Stimulated activated CD4-positive, alpha-beta T cell treated with anti-CD3 and anti-CD28 coated beads, Interleukin-15, amount 100 ng/mL, for 1 hour (primary cell): Measurements from ENCODE around the gene CAPNS2.

Experiments
- DNase-seq, 2 donors: peaks; one replicate each; pipeline ENCODE4 v3.0.0-alpha.2; 2020; ENCODE audit warnings: low read depth in 1 of 2, low spot score in 1 of 2

The CAPNS2 gene

DNA sequence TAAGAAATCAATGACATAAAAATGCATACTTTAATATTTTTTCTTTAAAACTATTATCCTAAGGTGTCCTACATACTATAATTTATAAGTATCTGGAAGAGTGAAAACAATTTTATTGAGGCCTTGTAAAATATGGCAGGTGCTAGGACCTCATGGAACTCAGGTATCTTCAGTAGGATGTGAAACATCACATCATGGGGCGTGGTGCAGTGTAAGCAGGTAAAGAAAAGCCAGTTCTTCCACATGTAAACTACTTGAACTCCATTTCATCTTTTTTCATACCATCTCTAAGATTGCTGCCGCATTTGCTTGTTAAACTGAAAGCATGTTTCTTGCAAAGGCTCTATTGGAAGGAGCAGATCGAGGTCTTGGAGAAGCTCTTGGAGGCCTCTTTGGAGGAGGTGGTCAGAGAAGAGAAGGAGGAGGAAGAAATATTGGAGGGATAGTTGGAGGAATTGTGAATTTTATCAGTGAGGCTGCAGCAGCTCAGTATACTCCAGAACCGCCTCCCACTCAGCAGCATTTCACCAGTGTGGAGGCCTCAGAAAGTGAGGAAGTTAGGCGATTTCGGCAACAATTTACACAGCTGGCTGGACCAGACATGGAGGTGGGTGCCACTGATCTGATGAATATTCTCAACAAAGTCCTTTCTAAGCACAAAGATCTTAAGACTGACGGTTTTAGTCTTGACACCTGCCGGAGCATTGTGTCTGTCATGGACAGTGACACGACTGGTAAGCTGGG, at the start of gene CAPNS2:
TSS of gene CAPNS2 (plus strand) at position 253 of the 744 bp plus-strand sequence. CDS start at position 326, 73 bp downstream.
- no peak for DNase-seq

DNA sequence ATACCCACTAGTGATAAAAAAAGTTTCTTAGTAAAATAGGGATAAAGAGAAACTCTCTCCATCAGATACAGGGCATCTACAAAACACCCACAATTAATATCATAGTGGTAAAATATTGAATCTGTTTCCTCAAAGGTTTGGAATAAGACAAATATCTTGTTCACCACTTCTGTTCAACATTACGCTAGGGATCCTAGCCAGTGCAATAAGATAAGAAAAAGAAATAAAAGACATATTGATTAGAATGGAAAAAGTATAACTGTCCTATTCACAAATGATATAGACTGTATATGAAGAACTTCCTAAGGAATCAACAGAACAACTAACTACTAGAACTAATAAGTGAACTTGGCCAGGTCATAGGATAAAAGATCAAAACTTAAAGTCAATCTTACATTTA, 44.7 kb upstream of the CAPNS2 start:
- no peak for DNase-seq

DNA sequence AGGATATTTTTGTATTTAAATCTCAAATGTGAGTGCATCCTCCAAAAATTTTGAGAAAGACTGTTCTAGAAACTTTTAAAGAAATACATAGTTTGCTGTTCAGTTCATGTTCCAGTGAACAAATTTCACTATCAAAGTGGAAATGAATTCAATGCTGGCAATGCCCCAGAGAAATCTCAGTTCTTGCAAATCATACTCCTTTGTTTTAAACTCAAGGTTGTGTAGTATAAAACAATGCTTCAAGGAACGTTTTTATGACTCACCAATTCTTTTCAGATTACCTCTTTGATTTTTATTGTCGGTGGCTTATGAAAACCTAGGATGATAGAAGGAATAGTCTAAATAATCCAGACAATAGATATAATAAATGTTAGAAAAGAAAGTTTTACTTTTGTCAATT, 40.0 kb upstream of the CAPNS2 start:
- DNase-seq: no peak

DNA sequence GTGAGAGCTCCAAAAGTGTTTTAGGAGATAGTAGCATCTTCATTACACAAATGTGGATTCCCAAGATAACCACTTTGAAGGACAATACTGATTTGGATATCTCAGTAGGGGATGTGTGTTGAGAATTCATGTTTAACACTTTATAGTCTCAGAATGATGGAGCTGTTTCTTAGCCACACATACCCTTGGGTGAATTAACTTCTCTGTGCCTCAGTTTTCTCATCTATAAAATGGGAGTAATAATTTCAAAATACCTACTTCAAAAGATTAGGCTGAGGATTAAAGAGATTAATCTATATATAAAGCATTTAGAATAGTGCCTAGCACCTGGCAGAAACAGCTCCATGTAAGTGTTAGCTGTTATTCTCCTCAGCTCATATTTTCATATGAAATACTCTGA, 38.6 kb upstream of the CAPNS2 start:
- no peak for DNase-seq

DNA sequence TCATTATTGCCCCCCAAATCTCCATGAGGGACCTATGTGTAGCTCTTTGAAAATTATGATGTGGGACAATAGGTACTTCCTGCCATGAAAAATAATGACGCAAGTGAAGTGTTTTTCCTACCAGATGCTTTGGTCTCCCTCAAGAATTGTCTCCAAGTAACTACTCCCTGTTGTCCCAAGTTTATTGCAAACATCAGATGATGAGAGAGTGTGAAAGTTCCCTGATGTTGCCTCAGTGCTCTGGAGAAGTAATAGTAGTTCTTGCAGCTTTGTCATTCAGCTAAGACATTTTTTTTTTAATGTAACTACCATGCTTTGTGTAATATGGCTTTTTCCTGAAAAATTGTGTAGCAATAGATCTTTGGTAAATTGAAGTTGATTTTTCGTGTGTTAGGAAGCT, 37.5 kb upstream of the CAPNS2 start:
- no peak for DNase-seq

DNA sequence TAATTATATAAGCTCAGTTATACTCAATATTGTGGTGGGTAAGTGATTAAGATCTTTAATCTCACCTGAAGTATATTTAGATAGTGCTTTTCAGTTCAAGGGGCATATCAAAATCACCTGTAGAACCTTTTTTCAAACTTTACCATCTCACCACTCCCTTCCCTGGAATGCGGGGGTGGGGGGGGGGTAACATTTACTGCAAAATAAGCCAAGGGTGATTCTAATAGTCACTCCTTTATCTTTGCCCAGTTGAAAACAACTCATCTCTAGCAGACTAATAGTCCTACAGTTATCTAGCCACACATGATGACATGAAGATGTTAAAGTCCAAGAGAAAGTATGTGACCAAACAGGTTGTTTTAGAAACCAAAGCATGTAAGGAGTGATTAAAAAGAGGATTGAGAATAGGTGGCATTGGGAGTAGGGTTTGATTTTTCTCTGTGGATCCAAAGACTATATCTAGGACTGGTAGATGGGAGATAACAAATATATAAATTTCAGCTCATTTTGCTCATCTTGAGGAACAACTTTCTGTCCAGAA, 36.1 kb upstream of the CAPNS2 start:
- DNase-seq: no peak

DNA sequence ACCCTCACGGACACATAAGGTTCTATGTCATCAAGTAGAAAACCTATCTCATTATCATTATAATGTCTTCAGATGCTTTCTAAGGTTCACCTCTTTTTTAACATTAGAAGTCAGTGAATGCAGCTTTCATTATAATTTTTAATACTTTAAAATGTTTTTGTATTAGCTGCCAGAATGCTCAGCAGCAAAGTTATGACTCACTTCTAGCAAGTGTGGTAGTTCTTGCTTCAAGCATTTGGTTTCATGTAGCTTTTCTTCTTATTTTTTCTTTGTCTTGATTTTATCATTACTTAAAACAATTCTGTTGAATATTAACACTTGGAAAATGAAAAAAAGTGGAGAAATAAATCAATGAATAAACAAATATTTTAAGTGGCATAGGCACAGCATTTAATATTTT, 34.3 kb upstream of the CAPNS2 start:
- no peak for DNase-seq

DNA sequence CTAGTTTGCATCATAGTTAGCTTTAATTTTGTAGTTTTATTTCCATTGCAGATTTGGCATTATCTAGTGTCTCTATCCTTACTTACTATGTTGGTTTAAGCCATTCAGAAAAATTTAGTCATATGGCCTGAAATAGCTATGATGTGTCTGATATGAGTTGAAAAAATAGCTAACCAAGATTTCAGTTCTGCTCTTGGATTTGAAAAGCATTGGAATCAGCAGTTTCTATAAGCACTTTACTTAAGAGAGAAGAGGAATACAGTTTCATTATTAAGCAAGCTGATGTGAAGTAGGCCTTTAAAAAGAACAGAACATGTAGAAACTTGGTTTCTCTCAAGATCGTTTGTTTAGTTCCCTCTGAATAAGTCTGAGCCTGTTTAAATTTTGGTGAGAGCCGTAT, 31.7 kb upstream of the CAPNS2 start:
- no peak for DNase-seq

DNA sequence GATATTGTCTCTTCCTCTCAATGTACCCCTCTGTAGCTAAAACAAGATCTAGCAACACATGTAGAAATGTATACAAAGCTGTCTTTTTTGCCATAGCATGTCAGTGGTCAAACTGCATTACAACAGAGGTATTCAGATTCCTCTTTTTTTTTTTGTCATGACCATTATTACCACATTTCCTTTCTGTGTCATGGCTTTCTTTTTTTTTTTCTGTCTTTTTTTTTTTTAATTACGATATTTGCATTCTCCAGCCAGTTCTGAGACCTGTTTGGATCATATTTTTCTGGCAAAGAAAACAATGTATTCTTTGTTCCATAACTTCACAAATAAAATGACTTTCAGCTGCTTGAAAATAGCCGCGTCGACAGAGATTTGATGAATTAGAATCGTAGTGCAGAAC, 27.4 kb upstream of the CAPNS2 start:
- no peak for DNase-seq

DNA sequence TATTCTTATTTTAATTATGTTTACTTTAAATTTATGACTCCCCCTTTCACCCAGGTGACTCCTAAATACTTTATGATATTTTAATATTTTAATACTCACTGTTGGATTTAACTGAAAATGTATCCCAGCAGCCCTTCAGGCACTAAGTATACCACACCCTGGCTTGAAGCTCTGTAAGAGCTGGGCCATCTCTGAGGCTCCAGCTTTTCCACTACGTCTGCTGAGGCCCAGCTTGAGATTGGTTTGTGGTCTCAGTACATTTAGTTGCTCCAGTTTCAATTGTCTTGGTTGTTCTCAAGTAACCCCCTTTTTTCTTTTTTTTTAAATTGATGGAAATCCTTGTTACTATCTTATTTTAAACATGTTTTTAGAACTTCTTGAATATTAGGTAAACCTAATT, 27.0 kb upstream of the CAPNS2 start:
- no peak for DNase-seq

DNA sequence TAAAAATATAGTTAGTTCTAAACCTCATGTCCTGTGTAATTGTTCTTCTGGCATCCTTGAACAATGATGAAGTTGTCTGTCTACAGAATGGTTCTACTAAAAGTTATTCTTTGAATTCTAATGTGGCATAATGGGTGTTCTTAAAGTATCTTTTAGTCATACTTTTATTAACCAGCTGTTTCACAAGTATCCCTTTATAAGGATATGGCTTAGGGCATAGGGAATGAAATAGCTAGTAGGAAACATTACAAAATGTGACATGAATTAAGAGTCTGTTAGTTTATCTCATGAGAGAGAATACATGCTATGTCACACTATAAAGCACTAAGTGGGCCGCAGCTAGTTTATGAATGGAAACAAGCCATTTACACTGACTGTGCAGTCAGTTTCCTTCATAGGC, 26.3 kb upstream of the CAPNS2 start:
- no peak for DNase-seq

DNA sequence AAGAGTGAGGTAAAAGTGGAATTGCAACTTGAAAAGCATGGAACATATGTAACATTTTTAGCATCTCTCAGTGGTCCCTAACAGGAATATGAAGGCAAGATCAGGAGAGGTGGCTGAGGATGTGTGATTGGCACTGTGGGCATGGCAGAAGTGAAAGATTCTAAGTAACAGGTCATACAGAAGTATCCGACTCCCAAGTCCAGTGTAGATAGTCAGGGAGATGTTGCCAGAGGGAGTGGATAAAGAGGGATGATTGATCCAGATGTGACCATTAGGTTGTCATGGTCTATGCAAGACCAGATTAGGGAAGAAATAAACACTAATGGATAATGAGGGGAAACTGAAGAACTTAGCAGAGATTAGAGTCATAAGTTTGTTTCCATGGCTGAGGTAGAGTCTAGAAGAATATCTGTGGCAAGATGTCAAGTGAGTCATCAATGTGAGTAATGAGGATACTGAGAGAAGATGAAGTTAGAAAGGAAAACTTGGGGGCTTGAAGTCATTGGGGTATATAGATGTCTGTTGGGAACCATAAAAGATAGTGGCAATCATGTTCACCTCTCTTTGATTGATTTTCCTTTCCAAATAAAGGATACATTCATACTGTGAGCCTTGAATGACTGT, 23.9 kb upstream of the CAPNS2 start:
- DNase-seq: no peak

DNA sequence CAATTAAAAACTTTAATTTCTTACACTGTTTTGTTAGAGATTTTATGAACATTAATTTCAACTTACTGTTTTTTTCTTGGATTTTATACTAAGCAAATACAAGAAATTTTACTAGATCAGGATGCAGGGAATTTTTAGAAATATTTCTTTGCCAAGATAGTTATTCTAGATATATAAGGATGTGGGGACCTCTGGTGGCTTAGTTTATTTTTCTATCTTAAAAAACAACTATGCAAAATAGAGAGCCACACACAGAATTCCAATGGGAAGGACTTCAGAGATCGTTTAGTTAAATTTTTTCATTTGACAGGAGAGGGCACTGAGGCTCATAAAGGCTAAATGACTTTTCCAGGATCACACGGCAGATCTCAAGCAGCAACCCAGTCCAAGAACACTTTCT, 23.0 kb upstream of the CAPNS2 start:
- DNase-seq: no peak

DNA sequence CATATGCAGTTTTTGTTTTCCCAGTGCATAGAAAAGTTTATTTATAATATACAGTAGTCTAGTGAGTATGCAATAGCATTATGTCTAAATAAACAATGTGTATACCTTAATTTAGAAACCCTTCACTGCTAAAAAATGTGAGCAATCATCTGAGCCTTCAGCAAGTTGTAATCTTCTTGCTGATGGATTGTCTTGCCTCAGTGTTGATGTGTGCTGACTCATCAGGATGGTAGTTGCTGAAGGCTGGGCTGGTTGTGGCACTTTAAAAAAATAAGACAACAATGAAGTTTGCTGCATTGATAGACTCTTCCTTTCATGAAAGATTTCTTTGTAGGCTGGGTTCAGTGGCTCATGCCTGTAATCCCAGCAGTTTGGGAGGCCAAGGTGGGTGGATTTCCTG, 13.9 kb upstream of the CAPNS2 start:
- no peak for DNase-seq

DNA sequence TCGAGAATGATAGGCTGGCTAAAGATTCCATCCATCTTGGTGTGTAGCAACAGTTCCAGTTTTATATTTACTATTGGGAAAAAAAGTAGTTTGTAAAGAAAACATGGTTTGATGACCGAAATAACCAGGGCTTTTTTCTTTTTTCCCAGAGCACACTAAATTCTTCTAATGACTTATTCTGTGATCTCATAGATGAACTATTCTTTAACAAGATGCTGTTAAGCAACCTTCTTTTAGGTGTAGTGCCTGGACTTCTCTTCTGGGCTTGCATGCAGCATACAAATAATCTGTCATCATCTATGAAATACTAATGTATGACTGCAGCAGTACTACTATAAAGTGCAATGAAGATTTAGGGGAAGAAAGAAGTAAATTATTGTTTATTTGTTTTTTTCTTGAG, 11.0 kb upstream of the CAPNS2 start:
- no peak for DNase-seq

DNA sequence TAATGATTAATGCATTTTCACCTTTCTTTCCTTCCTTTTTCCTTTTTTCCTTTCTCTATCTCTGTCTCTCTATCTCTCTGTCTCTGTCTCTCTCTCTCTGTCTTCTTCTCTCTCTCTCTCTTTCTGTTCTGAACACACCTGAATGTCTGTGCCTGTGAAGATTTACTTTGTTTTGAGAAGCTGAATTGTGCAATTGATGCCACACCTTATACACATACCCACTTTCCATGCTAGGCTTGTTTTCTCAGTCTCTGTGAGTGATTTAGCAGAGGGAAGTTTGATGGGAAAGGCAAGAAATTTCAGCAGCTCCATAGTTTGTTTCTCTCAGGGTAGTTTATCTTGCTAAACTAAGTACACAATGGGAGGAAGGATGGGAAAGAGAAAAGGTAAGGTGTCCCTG, 9.3 kb upstream of the CAPNS2 start:
- DNase-seq: no peak

DNA sequence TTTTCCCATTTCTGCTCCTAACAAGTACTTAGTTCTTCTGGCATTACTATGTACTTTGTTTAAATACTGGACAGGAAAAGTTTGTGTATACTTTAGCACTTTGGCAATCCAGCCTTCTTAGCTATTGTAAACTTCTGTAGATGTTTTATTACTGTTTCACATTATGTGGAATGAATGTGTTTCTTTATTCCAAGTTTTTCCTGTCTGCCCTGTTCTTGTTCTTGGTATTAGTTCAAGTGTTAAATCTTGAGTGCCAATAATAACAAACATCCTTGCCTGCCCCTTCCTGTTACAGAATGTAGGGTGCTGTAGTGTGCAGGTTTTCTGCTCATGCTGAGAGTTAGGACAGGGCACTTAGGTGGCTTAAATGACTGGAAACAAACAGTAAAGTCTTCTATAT, 7.3 kb upstream of the CAPNS2 start:
- DNase-seq: no peak

DNA sequence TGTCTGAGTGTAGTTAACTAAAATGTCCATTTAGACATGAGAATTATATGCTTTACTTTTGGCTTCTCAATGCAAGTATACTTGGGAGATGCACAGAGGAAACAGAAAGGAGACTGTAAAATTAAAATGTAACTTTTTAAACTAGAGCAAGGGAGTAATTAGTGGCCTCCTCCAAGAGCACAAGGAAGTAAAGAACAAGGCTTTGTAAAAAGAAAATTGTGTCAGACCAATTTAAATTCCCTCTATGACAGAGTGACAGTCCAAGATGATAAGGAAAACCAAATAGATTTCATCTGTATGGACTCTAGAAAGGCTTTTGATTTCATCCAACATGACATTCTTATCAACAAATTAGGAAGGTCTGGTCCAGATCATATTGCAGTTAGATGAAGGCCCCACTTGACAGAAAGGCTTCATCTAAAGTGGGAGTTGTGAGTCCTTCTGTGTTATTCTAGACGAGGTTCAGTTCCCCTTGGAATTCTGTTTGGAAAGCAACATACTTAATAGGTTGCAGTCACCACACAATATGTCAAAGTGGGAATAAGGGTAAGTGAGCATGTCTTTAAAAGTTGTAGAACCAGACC, 6.5 kb upstream of the CAPNS2 start:
- no peak for DNase-seq

DNA sequence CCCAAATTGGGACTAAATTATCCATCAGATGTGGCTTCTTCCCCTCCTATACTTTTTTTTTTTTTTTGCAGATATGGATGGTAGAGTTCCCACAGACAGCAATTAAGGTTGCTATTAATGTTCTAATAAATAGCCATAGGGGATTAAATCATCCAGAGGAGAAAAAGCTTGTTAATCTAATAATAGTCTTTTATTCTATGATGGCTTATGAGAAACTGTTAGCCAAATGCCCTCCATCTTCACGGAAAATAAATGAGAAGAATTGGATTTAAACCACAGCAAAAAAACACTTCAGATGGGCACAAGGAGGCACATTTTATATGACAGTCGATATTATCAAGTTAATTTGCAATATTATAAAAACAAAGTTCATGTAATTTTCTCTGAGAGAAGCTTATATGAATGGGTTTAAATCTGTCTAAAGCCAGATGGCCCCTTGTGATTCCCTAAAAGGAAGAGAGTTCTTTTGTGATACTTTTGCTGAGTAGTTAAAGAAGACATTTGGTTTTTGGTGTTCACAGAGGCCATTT, 5.1 kb upstream of the CAPNS2 start:
- DNase-seq: no peak

DNA sequence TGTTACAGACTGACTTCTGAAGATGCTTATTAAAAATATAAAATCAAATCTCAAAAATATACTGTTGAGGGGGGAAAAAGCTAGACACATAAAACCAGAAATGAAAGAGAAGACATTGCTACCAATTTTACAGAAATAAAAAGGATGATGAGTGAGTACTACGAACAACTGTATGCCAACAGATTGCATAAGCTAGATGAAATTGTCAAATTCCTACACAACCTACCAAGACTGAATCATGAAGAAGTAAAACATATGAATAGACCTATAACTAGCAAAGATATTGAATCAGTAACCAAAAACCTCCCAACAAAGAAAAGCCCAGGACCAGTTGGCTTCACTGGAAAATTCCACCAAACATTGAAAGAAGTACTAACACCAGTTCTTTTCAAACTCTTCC, 3.5 kb upstream of the CAPNS2 start:
- DNase-seq: no peak

DNA sequence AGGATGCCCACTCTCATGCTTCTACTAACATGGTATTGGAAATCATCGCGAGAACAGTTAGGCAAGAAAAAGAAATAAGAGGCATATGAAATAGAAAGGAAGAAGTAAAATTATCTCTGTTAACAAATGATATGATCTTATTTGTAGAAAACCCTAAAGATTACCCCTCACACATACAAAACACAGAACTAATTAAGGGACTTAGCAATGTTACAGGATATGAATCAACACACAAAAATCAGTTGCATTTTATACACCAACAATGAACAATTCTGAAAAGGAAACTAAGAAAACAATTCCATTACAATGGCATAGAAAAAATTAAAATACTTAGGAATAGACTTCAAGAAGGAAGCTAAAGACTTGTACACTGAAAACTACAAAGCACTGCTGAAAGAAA, 2.7 kb upstream of the CAPNS2 start:
- no peak for DNase-seq

DNA sequence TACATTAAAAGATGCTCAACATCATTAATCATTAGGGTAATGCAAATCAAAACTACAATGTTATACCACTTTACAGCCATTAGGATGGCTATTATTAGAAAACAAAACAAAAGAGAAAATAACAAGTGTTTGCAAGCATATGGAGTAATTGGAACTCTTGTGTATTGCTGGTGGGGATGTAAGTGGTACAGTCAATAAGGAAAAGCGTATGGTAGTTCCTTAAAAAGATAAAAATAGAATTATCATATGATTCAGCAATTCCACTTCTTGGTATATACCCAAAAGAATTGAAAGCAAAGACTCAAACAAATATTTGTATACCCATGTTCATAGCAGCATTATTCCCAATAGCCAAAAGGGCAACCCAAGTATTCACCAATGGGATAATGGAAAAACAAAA, 1.4 kb upstream of the CAPNS2 start:
- DNase-seq: no peak
